Stimulated activated CD8-positive, alpha-beta memory T cell treated with anti-CD3 and anti-CD28 coated beads, Interleukin-4, amount 100 ng/mL, for 24 hours (primary cell): Measurements from ENCODE around the gene CANT1.
"Not testable (repeated sequence)": the region's sequence is repeated elsewhere in the genome, so short reads cannot be mapped to it uniquely, and the experiment has no call there.

Experiments used
- DNase-seq: peaks from one replicate; pipeline ENCODE4 v3.0.0-alpha.2; 2020; ENCODE audit warnings: low read depth

CANT1 gene

GRCh38 chr17:78959803-78960202 lies 49.8 kb downstream of the CANT1 start:
- DNase-seq: no peak

GRCh38 chr17:78958641-78959127 lies 50.9 kb downstream of the CANT1 start:
- DNase-seq: no peak

- no peak for DNase-seq
Observed at GRCh38 chr17:78957128-78957527, 52.4 kb downstream of the CANT1 start.

- no peak for DNase-seq
Observed at GRCh38 chr17:78956254-78956653, 53.3 kb downstream of the CANT1 start.

- DNase-seq: no peak
Observed at GRCh38 chr17:78954684-78955083, 54.9 kb downstream of the CANT1 start.

- no peak for DNase-seq
Observed at GRCh38 chr17:78953356-78954350, 55.9 kb downstream of the CANT1 start.

- DNase-seq: no peak
Observed at GRCh38 chr17:78952706-78953105, 56.9 kb downstream of the CANT1 start.

GRCh38 chr17:78951967-78952551 lies 57.5 kb downstream of the CANT1 start:
- no peak for DNase-seq

GRCh38 chr17:78950870-78951269 lies 58.7 kb downstream of the CANT1 start:
- DNase-seq: no peak

GRCh38 chr17:78947235-78948149 lies 62.1 kb downstream of the CANT1 start:
- DNase-seq: no peak

GRCh38 chr17:78946631-78947030 lies 62.9 kb downstream of the CANT1 start:
- no peak for DNase-seq

- DNase-seq: no peak
Observed at GRCh38 chr17:78946131-78946530, 63.4 kb downstream of the CANT1 start.

GRCh38 chr17:78945455-78945854 lies 64.1 kb downstream of the CANT1 start:
- DNase-seq: not testable (repeated sequence)

- DNase-seq: no peak
Observed at GRCh38 chr17:78944956-78945355, 64.6 kb downstream of the CANT1 start.

- DNase-seq: no peak
Observed at GRCh38 chr17:78944026-78944425, 65.5 kb downstream of the CANT1 start.
